ENCODE measurements around the gene FBXO44.

GRCh38 chr1:11615090-11615489 lies 39.6 kb upstream of the FBXO44 start:
- no peak for TF ChIP-seq SIN3A (IDR thresholded peaks at IDR 0.05; ENCODE audit: borderline replicate concordance, insufficient read depth, low read length)
- TF ChIP-seq, protein P1, sequence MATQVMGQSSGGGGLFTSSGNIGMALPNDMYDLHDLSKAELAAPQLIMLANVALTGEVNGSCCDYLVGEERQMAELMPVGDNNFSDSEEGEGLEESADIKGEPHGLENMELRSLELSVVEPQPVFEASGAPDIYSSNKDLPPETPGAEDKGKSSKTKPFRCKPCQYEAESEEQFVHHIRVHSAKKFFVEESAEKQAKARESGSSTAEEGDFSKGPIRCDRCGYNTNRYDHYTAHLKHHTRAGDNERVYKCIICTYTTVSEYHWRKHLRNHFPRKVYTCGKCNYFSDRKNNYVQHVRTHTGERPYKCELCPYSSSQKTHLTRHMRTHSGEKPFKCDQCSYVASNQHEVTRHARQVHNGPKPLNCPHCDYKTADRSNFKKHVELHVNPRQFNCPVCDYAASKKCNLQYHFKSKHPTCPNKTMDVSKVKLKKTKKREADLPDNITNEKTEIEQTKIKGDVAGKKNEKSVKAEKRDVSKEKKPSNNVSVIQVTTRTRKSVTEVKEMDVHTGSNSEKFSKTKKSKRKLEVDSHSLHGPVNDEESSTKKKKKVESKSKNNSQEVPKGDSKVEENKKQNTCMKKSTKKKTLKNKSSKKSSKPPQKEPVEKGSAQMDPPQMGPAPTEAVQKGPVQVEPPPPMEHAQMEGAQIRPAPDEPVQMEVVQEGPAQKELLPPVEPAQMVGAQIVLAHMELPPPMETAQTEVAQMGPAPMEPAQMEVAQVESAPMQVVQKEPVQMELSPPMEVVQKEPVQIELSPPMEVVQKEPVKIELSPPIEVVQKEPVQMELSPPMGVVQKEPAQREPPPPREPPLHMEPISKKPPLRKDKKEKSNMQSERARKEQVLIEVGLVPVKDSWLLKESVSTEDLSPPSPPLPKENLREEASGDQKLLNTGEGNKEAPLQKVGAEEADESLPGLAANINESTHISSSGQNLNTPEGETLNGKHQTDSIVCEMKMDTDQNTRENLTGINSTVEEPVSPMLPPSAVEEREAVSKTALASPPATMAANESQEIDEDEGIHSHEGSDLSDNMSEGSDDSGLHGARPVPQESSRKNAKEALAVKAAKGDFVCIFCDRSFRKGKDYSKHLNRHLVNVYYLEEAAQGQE (IDR thresholded peaks at IDR 0.05; ENCODE audit: insufficient read depth in 1 of 2, low read depth in 2 of 2, low read length in 2 of 2): no peak
